Panc1 (cell line): ENCODE results near the gene LPP. TPM values are rescaled to one million over a fixed set of nuclear protein-coding genes. Genes with fewer than 3 reads are reported as not detected.

Experiments used
- ATAC-seq: fragments of 200-7000 bp; cut with Tn5 transposase; 2 replicates; pipeline ENCODE4 v1.9.1; 2020; ENCODE audit warnings: mild to moderate bottlenecking, moderate library complexity
- BruUV-seq: library from RNA; stranded (reverse); fragments of 400-500 nt; replicated peaks from 2 replicates; lab custom pipeline; 2021; lab: Mats Ljungman, UMichigan
- CTCF ChIA-PET: fragments of 300-600 bp; sonication (Branson Sonifier 250); formaldehyde crosslinking; loops from one replicate; lab custom pipeline; 2022; ENCODE audit warnings: antibody characterized with exemption; lab: Charles Lee
- POLR2A ChIA-PET: fragments of 300-600 bp; sonication (Branson Sonifier 250); formaldehyde crosslinking; loops from one replicate; lab custom pipeline; 2022; ENCODE audit warnings: antibody characterized with exemption; lab: Charles Lee
- DNase-seq: peaks from one replicate; pipeline ENCODE4 v3.0.0-alpha.2; 2010; ENCODE audit warnings: low read depth, low spot score
- H3K27ac ChIP-seq: 2 replicates; pipeline ENCODE4 v1.5.1; 2011; ENCODE audit warnings: mild to moderate bottlenecking, low read length, inconsistent platforms
- H3K27me3 ChIP-seq: fragments of 200-500 bp; sonication (Bioruptor generic); 2 replicates; pipeline ENCODE4 v1.6.0; 2014; ENCODE audit warnings: low read length, inconsistent platforms; ENCODE audit not compliant: control insufficient read depth, insufficient read depth
- H3K36me3 ChIP-seq: fragments of 200-500 bp; sonication (Bioruptor generic); 2 replicates; pipeline ENCODE4 v1.5.1; 2014; ENCODE audit warnings: inconsistent platforms, mild to moderate bottlenecking, low read length, moderate library complexity; ENCODE audit not compliant: control insufficient read depth, insufficient read depth
- H3K4me1 ChIP-seq: 2 replicates; pipeline ENCODE4 v1.5.1; 2011; ENCODE audit warnings: inconsistent platforms, mild to moderate bottlenecking, low read length, moderate library complexity; ENCODE audit not compliant: control insufficient read depth, insufficient read depth
- H3K4me3 ChIP-seq, 2 experiments: 2 replicates each; pipeline ENCODE4 v1.5.1; 2011 to 2012; ENCODE audit warnings: low read depth in 2 of 2, low read length in 2 of 2, mild to moderate bottlenecking in 2 of 2, inconsistent platforms in 1 of 2, moderate library complexity in 1 of 2
- H3K9me3 ChIP-seq: fragments of 200-500 bp; sonication (Bioruptor generic); 2 replicates; pipeline ENCODE4 v1.5.1; 2014; ENCODE audit warnings: low read depth, mild to moderate bottlenecking, inconsistent platforms, low read length, moderate library complexity; ENCODE audit not compliant: control insufficient read depth, insufficient read depth
- CTCF ChIP-seq: fragments of 450-650 bp; IDR thresholded peaks from 2 replicates; pipeline ENCODE4 v1.5.1; 2017; ENCODE audit warnings: mild to moderate bottlenecking
- POLR2AphosphoS5 ChIP-seq: IDR thresholded peaks from 2 replicates; pipeline ENCODE4 v1.6.1; 2012; ENCODE audit warnings: mild to moderate bottlenecking, low read depth, low read length, moderate library complexity
- REST ChIP-seq, 2 experiments: IDR thresholded peaks; 2 replicates each; pipeline ENCODE4 v1.6.1; 2011 to 2012; ENCODE audit warnings: low read depth in 2 of 2, control low read depth in 1 of 2, low read length in 1 of 2, mild to moderate bottlenecking in 1 of 2, moderate library complexity in 1 of 2; ENCODE audit not compliant: insufficient read depth in 1 of 2
- SIN3A ChIP-seq: IDR thresholded peaks from 2 replicates; pipeline ENCODE4 v1.6.1; 2012; ENCODE audit warnings: low read depth, mild to moderate bottlenecking, low read length, moderate library complexity, borderline replicate concordance; ENCODE audit not compliant: insufficient read depth
- TCF7L2 ChIP-seq: IDR thresholded peaks from 2 replicates; pipeline ENCODE4 v1.6.1; 2011; ENCODE audit warnings: mild to moderate bottlenecking, low read depth, low read length, inconsistent platforms
- in situ Hi-C: cut with HindIII; loops from 2 replicates; pipeline ENCODE4 v1.10.0; 2016; ENCODE audit warnings: low sequenced_read_pairs, low pct_unique_long_range_greater_than_20kb
- intact Hi-C: fragments of 100-400 bp; cut with micrococcal nuclease; formaldehyde crosslinking; loops from one replicate; pipeline ENCODE4 v1.10.0; 2022; ENCODE audit not compliant: unreplicated experiment
- total RNA-seq: library from RNA; stranded (reverse); gene quantifications from one replicate; pipeline ENCODE4 v1.2.1, GENCODE V29; 2021; ENCODE audit not compliant: unreplicated experiment

Gene LPP
- total RNA-seq, 1 experiment from 2014 or later = 90.0 TPM

DNA sequence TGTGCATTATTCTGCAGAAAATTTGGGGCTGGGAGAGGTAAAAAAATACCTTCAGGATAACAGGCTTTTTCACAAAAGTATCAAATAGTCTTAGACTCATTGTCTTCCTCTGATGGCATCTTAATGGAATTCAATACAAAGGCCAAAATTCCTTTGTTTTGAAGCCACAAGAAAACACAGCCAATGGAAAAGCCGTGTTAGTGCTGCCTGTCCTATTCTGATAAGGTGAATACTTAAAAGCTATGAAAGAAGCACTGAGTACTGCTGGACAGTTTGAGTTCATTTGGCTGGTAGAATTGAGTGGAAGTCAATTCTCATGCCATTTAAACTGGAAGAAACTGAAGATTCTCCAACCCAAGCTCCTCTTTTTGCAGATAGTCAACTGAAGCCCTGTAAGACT, 622.5 kb downstream of the LPP start:
- BruUV-seq = TSS peak; percentile 11
- TF ChIP-seq POLR2AphosphoS5 (no peak), TCF7L2 (no peak), SIN3A (no peak), CTCF (no peak), REST (IDR thresholded peaks at IDR 0.05; ENCODE audit: insufficient read depth in 1 of 2, low read depth in 2 of 2, low read length in 1 of 2) (no peak)
- Histone ChIP-seq H3K27ac (no peak overlapping the region), H3K36me3 (no peaks in the 10 kb centered on the region), H3K27me3 (no peaks in the 10 kb centered on the region), H3K9me3 (no peaks in the 10 kb centered on the region), H3K4me1 (no peaks in the 10 kb centered on the region), H3K4me3 (no peak overlapping the region)
- ChIA-PET CTCF (no interaction called here), POLR2A (interaction anchor here (0.6 to 0.7 kb wide), 2 partner anchors 19 to 787 kb away, joined by 3 to 12 read pairs; no protein-coding TSS in a partner anchor)
- DNase-seq = no peak
- in situ Hi-C loops (no loop called here), intact Hi-C loops (no loop called here)
- no peak for ATAC-seq

- no peak for TF ChIP-seq REST (IDR thresholded peaks at IDR 0.05; ENCODE audit: insufficient read depth in 1 of 2, low read depth in 2 of 2, low read length in 1 of 2)
- no peak for TF ChIP-seq CTCF
- TF ChIP-seq TCF7L2 = no peak
- no peak for TF ChIP-seq POLR2AphosphoS5
- no peak for TF ChIP-seq SIN3A
- in situ Hi-C loops = no loop called here
- Histone ChIP-seq H3K9me3 (no peaks in the 10 kb centered on the region), H3K27me3 (no peaks in the 10 kb centered on the region), H3K4me3 (no peak overlapping the region), H3K4me1 (no peaks in the 10 kb centered on the region), H3K36me3 (no peaks in the 10 kb centered on the region), H3K27ac (no peak overlapping the region)
- no peak for ATAC-seq
- ChIA-PET CTCF (no interaction called here), POLR2A (no interaction called here)
- intact Hi-C loops = no loop called here
- no TSS peak for BruUV-seq
- DNase-seq = no peak
These were observed 624.3 kb downstream of the LPP start for GRCh38 chr3:188778091-188778852.
